Mesenchymal stem cell (in vitro differentiated cells and primary cell): ENCODE results near the gene HPS5.
"Not testable (repeated sequence)": the region's sequence is repeated elsewhere in the genome, so short reads cannot be mapped to it uniquely, and the experiment has no call there.

Experiments
- DNase-seq: peaks from one replicate; pipeline ENCODE4 v3.0.0-alpha.2; 2013
- H2AFZ ChIP-seq: one replicate; pipeline ENCODE4 v1.6.1; 2013; ENCODE audit warnings: low read depth, mild to moderate bottlenecking, control low read depth, inconsistent platforms, low read length, moderate library complexity
- H2AK5ac ChIP-seq: 2 replicates; pipeline ENCODE4 v1.6.1; 2013; ENCODE audit warnings: low read length, moderate library complexity, mild to moderate bottlenecking, inconsistent platforms; ENCODE audit not compliant: severe bottlenecking
- H2BK120ac ChIP-seq: one replicate; pipeline ENCODE4 v1.6.1; 2013; ENCODE audit warnings: low read depth, mild to moderate bottlenecking, inconsistent platforms, low read length, moderate library complexity
- H2BK12ac ChIP-seq, 2 experiments: one replicate each; pipeline ENCODE4 v1.6.1; 2013; ENCODE audit warnings: inconsistent platforms in 2 of 2, low read length in 2 of 2, mild to moderate bottlenecking in 2 of 2, moderate library complexity in 2 of 2, control low read depth in 1 of 2
- H2BK15ac ChIP-seq: one replicate; pipeline ENCODE4 v1.6.1; 2013; ENCODE audit warnings: mild to moderate bottlenecking, low read depth, inconsistent platforms; ENCODE audit not compliant: poor library complexity, severe bottlenecking
- H2BK5ac ChIP-seq: 2 replicates; pipeline ENCODE4 v1.6.1; 2013; ENCODE audit warnings: low read depth, mild to moderate bottlenecking, low read length, control low read depth, inconsistent platforms; ENCODE audit not compliant: poor library complexity, severe bottlenecking
- H3K14ac ChIP-seq, 2 experiments: one replicate each; pipeline ENCODE4 v1.6.1; 2013; ENCODE audit warnings: inconsistent platforms in 2 of 2, low read length in 2 of 2, control low read depth in 1 of 2, mild to moderate bottlenecking in 1 of 2, moderate library complexity in 1 of 2
- H3K18ac ChIP-seq, 2 experiments: one replicate each; pipeline ENCODE4 v1.6.1; 2013; ENCODE audit warnings: inconsistent platforms in 2 of 2, low read length in 2 of 2, control low read depth in 1 of 2, low read depth in 1 of 2, mild to moderate bottlenecking in 1 of 2
- H3K23ac ChIP-seq, 2 experiments: one replicate each; pipeline ENCODE4 v1.6.1; 2013; ENCODE audit warnings: inconsistent platforms in 2 of 2, low read length in 2 of 2, mild to moderate bottlenecking in 2 of 2, moderate library complexity in 2 of 2, control low read depth in 1 of 2
- H3K27ac ChIP-seq: 2 replicates; pipeline ENCODE4 v1.5.1; 2013; ENCODE audit warnings: mild to moderate bottlenecking, moderate library complexity, low read length, control low read depth, inconsistent platforms; ENCODE audit not compliant: poor library complexity, severe bottlenecking
- H3K27me3 ChIP-seq, 2 experiments: 2 replicates each; pipeline versions ENCODE4 v1.6.1 to v1.7.0; 2013; ENCODE audit warnings: low read length in 2 of 2, mild to moderate bottlenecking in 2 of 2, moderate library complexity in 2 of 2, control low read depth in 1 of 2, inconsistent platforms in 1 of 2; ENCODE audit not compliant: control insufficient read depth in 1 of 2, insufficient read depth in 1 of 2
- H3K36me3 ChIP-seq, 2 experiments: 2 replicates each; pipeline versions ENCODE4 v1.6.1 to v1.7.0; 2013; ENCODE audit warnings: low read length in 2 of 2, control low read depth in 1 of 2, inconsistent platforms in 1 of 2, low read depth in 1 of 2, mild to moderate bottlenecking in 1 of 2; ENCODE audit not compliant: insufficient read depth in 2 of 2, control insufficient read depth in 1 of 2
- H3K4ac ChIP-seq, 2 experiments: one replicate each; pipeline ENCODE4 v1.6.1; 2013; ENCODE audit warnings: inconsistent platforms in 2 of 2, low read length in 2 of 2, mild to moderate bottlenecking in 2 of 2, moderate library complexity in 2 of 2, control low read depth in 1 of 2, low read depth in 1 of 2
- H3K4me1 ChIP-seq: 2 replicates; pipeline ENCODE4 v1.6.1; 2013; ENCODE audit warnings: low read depth, low read length, control low read depth; ENCODE audit not compliant: control insufficient read depth, insufficient read depth
- H3K4me2 ChIP-seq: 2 replicates; pipeline ENCODE4 v1.6.1; 2013; ENCODE audit warnings: low read length, mild to moderate bottlenecking, inconsistent platforms; ENCODE audit not compliant: poor library complexity, severe bottlenecking
- H3K4me3 ChIP-seq, 2 experiments: 2 replicates each; pipeline versions ENCODE4 v1.5.1 to v1.7.0; 2013; ENCODE audit warnings: low read length in 2 of 2, mild to moderate bottlenecking in 2 of 2, control low read depth in 1 of 2, low read depth in 1 of 2; ENCODE audit not compliant: insufficient read depth in 1 of 2
- H3K79me1 ChIP-seq: replicated peaks from 2 replicates; pipeline ENCODE4 v1.6.1; 2013; ENCODE audit warnings: mild to moderate bottlenecking, control low read depth, low read length, inconsistent platforms; ENCODE audit not compliant: poor library complexity, severe bottlenecking
- H3K9ac ChIP-seq: 2 replicates; pipeline ENCODE4 v1.7.0; 2013; ENCODE audit warnings: mild to moderate bottlenecking, low read length, moderate library complexity
- H3K9me3 ChIP-seq: 2 replicates; pipeline ENCODE4 v1.7.0; 2013; ENCODE audit warnings: mild to moderate bottlenecking, low read length; ENCODE audit not compliant: control insufficient read depth
- H4K8ac ChIP-seq: one replicate; pipeline ENCODE4 v1.6.1; 2013; ENCODE audit warnings: inconsistent platforms, mild to moderate bottlenecking, low read length, moderate library complexity
- H4K91ac ChIP-seq: one replicate; pipeline ENCODE4 v1.6.1; 2013; ENCODE audit warnings: mild to moderate bottlenecking, low read length, inconsistent platforms
- WGBS: methylation state at CpG from one replicate; pipeline ENCODE4 v1.1.7; 2013; ENCODE audit warnings: mixed read lengths; 5-methylcytosine and 5-hydroxymethylcytosine counted together

HPS5 gene

GRCh38 chr11:18267335-18268133, 54.4 kb downstream of the HPS5 start:
- not testable (repeated sequence) for H2BK5ac ChIP-seq, H3K36me3 ChIP-seq, H3K4me1 ChIP-seq, H3K18ac ChIP-seq, H2BK120ac ChIP-seq, H3K14ac ChIP-seq, DNase-seq, H2AFZ ChIP-seq, H3K27ac ChIP-seq, H3K79me1 ChIP-seq, H2AK5ac ChIP-seq, H4K8ac ChIP-seq, H4K91ac ChIP-seq, H2BK12ac ChIP-seq, H2BK15ac ChIP-seq, H3K4me2 ChIP-seq, H3K4ac ChIP-seq, H3K4me3 ChIP-seq, H3K9ac ChIP-seq, H3K23ac ChIP-seq, H3K9me3 ChIP-seq
- H3K27me3 ChIP-seq, result peaks cover 3 to 18% of the 10 kb centered on the region in 2 experiments
- 80% methylated on average over 3 of the region's 10 CpGs for WGBS

DNA sequence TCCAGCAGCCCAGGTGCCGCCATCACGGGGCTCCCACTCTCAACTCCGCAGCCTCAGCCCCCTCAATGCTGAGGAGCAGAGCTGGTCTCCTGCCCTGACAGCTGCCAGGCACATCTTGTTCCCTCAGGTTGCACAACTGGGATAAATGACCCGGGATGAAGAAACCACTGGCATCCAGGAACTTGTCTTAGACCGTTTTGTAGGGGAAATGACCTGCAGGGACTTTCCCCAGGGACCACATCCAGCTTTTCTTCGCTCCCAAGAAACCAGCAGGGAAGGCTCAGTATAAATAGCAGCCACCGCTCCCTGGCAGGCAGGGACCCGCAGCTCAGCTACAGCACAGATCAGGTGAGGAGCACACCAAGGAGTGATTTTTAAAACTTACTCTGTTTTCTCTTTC, 56.0 kb downstream of the HPS5 start, which contains the start of gene SAA1:
Gene SAA1 (plus strand): TSS at position 316 of the 400 bp plus-strand sequence. CDS start 624 bp downstream, outside the sequence.
- Histone ChIP-seq H2BK12ac (no peak within 1 kb of the TSS), H2AFZ (no peak within 1 kb of the TSS), H3K4me1 (peaks cover 4% of the 10 kb centered on the region), H3K36me3 (no peaks in the 10 kb centered on the region), H2BK15ac (no peak within 1 kb of the TSS), H3K27me3 (peaks cover 7 to 18% of the 10 kb centered on the region in 2 experiments), H3K14ac (no peak within 1 kb of the TSS), H4K8ac (no peak within 1 kb of the TSS), H3K9ac (no peak within 1 kb of the TSS), H3K18ac (no peak within 1 kb of the TSS), H4K91ac (no peak within 1 kb of the TSS), H3K23ac (no peak within 1 kb of the TSS), H2AK5ac (no peak within 1 kb of the TSS), H3K4ac (no peak within 1 kb of the TSS), H3K4me2 (no peak within 1 kb of the TSS), H3K9me3 (no peaks in the 10 kb centered on the region), H2BK5ac (no peak within 1 kb of the TSS), H3K4me3 (no peak within 1 kb of the TSS), H3K79me1 (no peaks in the 10 kb centered on the region), H2BK120ac (no peak within 1 kb of the TSS), H3K27ac (no peak within 1 kb of the TSS)
- 76% methylated on average over 6 of the region's 8 CpGs for WGBS
- DNase-seq, result peak; percentile 39

DNA sequence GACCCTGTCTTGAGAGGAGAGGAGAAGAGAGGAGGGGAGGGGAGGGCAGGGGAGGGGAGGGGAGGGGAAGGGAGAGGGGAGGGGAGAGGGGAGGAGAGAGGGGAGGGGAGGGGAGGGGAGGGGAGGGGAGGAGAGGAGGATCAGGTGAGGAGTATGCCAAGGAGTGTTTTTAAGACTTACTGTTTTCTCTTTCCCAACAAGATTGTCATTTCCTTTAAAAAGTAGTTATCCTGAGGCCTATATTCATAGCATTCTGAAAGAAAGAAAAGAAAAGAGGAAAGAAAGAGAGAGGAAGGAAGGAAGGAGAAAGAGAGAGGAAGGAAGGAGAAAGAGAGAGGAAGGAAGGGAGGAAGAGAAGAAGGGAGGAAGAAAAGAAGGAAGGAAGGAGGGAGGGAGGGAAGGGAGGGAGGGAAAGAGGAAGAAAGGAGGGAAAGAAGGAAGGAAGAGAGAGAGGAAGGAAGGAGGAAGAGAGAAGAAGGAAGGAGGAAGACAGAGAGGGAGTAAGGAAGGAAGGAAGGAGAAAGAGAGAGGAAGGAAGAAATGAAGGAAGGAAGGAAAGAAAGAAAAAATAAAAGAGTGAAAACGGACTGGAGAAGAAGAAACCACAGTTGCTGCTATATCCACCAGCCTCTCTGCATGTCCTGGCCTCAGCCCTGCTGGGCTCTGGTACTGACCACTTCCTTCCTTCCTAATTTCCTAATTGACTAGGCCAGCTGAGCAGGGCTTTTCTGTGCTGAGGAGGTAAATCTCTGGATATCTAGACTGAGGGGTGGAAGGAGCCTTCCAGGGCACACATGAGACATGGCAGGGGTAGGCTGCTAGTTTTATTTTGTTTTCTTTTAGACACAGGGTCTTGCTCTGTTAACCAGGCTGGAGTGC, 57.0 kb downstream of the HPS5 start:
- Histone ChIP-seq H2BK15ac (no peak overlapping the region), H2AFZ (no peak overlapping the region), H3K23ac (no peak overlapping the region), H2BK5ac (no peak overlapping the region), H3K4ac (no peak overlapping the region), H4K8ac (no peak overlapping the region), H3K4me1 (peaks cover 4% of the 10 kb centered on the region), H3K79me1 (no peaks in the 10 kb centered on the region), H3K9ac (no peak overlapping the region), H2AK5ac (no peak overlapping the region), H3K4me2 (no peak overlapping the region), H2BK120ac (no peak overlapping the region), H3K27ac (no peak overlapping the region), H3K27me3 (peaks cover 8 to 26% of the 10 kb centered on the region in 2 experiments), H3K36me3 (no peaks in the 10 kb centered on the region), H3K18ac (no peak overlapping the region), H3K4me3 (no peak overlapping the region), H3K14ac (no peak overlapping the region), H2BK12ac (no peak overlapping the region), H4K91ac (no peak overlapping the region), H3K9me3 (no peaks in the 10 kb centered on the region)
- 100% methylated on average over 1 of the region's 1 CpG for WGBS
- DNase-seq, result no peak

DNA sequence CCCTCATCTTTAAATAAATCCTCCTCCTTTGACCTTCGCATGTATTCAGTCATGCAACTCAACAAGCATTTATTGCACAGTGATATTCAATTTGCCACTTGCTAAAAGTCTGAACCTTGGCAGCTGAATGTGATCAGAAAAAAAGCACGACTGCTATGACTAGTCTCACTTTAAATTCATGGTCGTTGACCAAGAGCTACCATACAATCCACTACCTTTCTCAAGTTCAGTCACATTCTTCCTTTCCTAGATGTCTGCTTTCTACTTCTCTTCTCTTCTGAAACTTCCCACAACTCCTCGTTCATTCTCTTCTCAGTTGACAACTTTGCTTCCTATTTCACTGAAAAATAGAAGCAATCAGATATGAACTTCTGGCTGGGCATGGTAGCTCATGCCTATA, 57.9 kb downstream of the HPS5 start:
- Histone ChIP-seq H4K91ac (no peak overlapping the region), H3K23ac (no peak overlapping the region), H3K4me3 (no peak overlapping the region), H3K27ac (no peak overlapping the region), H3K27me3 (peaks cover 15 to 31% of the 10 kb centered on the region in 2 experiments), H2BK15ac (no peak overlapping the region), H3K14ac (no peak overlapping the region), H3K79me1 (no peaks in the 10 kb centered on the region), H3K4ac (no peak overlapping the region), H3K9ac (no peak overlapping the region), H2BK120ac (no peak overlapping the region), H3K18ac (no peak overlapping the region), H2AFZ (no peak overlapping the region), H3K9me3 (no peaks in the 10 kb centered on the region), H3K4me2 (no peak overlapping the region), H3K4me1 (peaks cover 4% of the 10 kb centered on the region), H2BK5ac (no peak overlapping the region), H4K8ac (no peak overlapping the region), H2AK5ac (no peak overlapping the region), H2BK12ac (no peak overlapping the region), H3K36me3 (no peaks in the 10 kb centered on the region)
- DNase-seq, result no peak
- 62% methylated on average over 4 of the region's 4 CpGs for WGBS
